ENCODE data around the gene KLHL25. TPM values are rescaled to one million over a fixed set of nuclear protein-coding genes. Genes with fewer than 3 reads are reported as not detected.

Gene KLHL25
- total and polyA plus RNA-seq, 2 of the 13 experiments (the other 11 are each of a cell fraction or from before 2014, with no cell fraction given) = 3.7 to 8.2 TPM

GRCh38 chr15:85755471-85755870, 39.3 kb downstream of the KLHL25 start:
- TF ChIP-seq ARNT (IDR thresholded peaks at IDR 0.05) = no peak
- no peak for TF ChIP-seq TCF7 (IDR thresholded peaks at IDR 0.05; ENCODE audit: low read depth)
- no peak for TF ChIP-seq ARID4A (CRISPR knock-in tag; IDR thresholded peaks at IDR 0.05; ENCODE audit: borderline replicate concordance)
- TF ChIP-seq, protein P1, sequence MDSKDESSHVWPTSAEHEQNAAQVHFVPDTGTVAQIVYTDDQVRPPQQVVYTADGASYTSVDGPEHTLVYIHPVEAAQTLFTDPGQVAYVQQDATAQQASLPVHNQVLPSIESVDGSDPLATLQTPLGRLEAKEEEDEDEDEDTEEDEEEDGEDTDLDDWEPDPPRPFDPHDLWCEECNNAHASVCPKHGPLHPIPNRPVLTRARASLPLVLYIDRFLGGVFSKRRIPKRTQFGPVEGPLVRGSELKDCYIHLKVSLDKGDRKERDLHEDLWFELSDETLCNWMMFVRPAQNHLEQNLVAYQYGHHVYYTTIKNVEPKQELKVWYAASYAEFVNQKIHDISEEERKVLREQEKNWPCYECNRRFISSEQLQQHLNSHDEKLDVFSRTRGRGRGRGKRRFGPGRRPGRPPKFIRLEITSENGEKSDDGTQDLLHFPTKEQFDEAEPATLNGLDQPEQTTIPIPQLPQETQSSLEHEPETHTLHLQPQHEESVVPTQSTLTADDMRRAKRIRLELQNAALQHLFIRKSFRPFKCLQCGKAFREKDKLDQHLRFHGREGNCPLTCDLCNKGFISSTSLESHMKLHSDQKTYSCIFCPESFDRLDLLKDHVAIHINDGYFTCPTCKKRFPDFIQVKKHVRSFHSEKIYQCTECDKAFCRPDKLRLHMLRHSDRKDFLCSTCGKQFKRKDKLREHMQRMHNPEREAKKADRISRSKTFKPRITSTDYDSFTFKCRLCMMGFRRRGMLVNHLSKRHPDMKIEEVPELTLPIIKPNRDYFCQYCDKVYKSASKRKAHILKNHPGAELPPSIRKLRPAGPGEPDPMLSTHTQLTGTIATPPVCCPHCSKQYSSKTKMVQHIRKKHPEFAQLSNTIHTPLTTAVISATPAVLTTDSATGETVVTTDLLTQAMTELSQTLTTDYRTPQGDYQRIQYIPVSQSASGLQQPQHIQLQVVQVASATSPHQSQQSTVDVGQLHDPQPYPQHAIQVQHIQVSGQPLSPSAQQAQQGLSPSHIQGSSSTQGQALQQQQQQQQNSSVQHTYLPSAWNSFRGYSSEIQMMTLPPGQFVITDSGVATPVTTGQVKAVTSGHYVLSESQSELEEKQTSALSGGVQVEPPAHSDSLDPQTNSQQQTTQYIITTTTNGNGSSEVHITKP (CRISPR knock-in tag; IDR thresholded peaks at IDR 0.05; ENCODE audit: low read depth) = no peak
- TF ChIP-seq ZBTB3 (CRISPR knock-in tag; IDR thresholded peaks at IDR 0.05; ENCODE audit: borderline replicate concordance, low read depth) = no peak
- no peak for TF ChIP-seq ZNF550 (CRISPR knock-in tag; IDR thresholded peaks at IDR 0.05; ENCODE audit: borderline replicate concordance)
- no peak for TF ChIP-seq HOXA3 (CRISPR knock-in tag; IDR thresholded peaks at IDR 0.05)
- TF ChIP-seq, protein P2, sequence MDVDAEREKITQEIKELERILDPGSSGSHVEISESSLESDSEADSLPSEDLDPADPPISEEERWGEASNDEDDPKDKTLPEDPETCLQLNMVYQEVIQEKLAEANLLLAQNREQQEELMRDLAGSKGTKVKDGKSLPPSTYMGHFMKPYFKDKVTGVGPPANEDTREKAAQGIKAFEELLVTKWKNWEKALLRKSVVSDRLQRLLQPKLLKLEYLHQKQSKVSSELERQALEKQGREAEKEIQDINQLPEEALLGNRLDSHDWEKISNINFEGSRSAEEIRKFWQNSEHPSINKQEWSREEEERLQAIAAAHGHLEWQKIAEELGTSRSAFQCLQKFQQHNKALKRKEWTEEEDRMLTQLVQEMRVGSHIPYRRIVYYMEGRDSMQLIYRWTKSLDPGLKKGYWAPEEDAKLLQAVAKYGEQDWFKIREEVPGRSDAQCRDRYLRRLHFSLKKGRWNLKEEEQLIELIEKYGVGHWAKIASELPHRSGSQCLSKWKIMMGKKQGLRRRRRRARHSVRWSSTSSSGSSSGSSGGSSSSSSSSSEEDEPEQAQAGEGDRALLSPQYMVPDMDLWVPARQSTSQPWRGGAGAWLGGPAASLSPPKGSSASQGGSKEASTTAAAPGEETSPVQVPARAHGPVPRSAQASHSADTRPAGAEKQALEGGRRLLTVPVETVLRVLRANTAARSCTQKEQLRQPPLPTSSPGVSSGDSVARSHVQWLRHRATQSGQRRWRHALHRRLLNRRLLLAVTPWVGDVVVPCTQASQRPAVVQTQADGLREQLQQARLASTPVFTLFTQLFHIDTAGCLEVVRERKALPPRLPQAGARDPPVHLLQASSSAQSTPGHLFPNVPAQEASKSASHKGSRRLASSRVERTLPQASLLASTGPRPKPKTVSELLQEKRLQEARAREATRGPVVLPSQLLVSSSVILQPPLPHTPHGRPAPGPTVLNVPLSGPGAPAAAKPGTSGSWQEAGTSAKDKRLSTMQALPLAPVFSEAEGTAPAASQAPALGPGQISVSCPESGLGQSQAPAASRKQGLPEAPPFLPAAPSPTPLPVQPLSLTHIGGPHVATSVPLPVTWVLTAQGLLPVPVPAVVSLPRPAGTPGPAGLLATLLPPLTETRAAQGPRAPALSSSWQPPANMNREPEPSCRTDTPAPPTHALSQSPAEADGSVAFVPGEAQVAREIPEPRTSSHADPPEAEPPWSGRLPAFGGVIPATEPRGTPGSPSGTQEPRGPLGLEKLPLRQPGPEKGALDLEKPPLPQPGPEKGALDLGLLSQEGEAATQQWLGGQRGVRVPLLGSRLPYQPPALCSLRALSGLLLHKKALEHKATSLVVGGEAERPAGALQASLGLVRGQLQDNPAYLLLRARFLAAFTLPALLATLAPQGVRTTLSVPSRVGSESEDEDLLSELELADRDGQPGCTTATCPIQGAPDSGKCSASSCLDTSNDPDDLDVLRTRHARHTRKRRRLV (CRISPR knock-in tag; IDR thresholded peaks at IDR 0.05) = no peak
- no peak for TF ChIP-seq ZNF75D (CRISPR knock-in tag; IDR thresholded peaks at IDR 0.05; ENCODE audit: borderline replicate concordance)
- H3K79me2 ChIP-seq (ENCODE audit: insufficient read depth, low read length) = no peaks in the 10 kb centered on the region
- intact Hi-C loops (cut with micrococcal nuclease; ENCODE audit: unreplicated experiment) (no loop called here), in situ Hi-C loops (cut with HindIII; ENCODE audit: extremely low pct_ligation_motif_present, low pct_unique_long_range_greater_than_20kb) (no loop called here)
- WGBS (ENCODE audit: low lambda C conversion rate) = 100% methylated on average over 6 of the region's 11 CpGs
- POLR2A ChIA-PET = no interaction called here
- H3K27ac ChIP-seq (ENCODE audit: extremely low read length, insufficient read depth, low read length) = no peak overlapping the region
- H3K9ac ChIP-seq (ENCODE audit: insufficient read depth, low read depth, low read length) = no peak overlapping the region
- H3K27me3 ChIP-seq (ENCODE audit: control insufficient read depth in 1 of 2, insufficient read depth in 2 of 2, low read length in 2 of 2) = no peaks in the 10 kb centered on the region
- no peak overlapping the region for H3K4me3 ChIP-seq (replicated peaks in 1 of 3; ENCODE audit: insufficient read depth in 1 of 3, low read depth in 2 of 3, low read length in 3 of 3)
- ATAC-seq (no peak), FAIRE-seq (no peak), DNase-seq (ENCODE audit: low spot score) (no peak)
- no peaks in the 10 kb centered on the region for H4K20me1 ChIP-seq (ENCODE audit: insufficient read depth, low read length)
- H3K9me3 ChIP-seq (ENCODE audit: low read length) = no peaks in the 10 kb centered on the region
- no peak overlapping the region for H3K4me2 ChIP-seq (ENCODE audit: low read depth, low read length)
- CTCF ChIA-PET (ENCODE audit: low intra/inter-chr PET ratio, low total read pairs) = no interaction called here
- no TSS peak for BruUV-seq (replicated peaks)
- H3K4me1 ChIP-seq (ENCODE audit: insufficient read depth, low read length) = no peaks in the 10 kb centered on the region
- peaks cover 4 to 10% of the 10 kb centered on the region in 2 experiments; a peak in 1 of 5 replicates for H3K36me3 ChIP-seq (replicated peaks in 1 of 2; ENCODE audit: control insufficient read depth in 1 of 2, insufficient read depth in 2 of 2, low read length in 2 of 2)
- H2AFZ ChIP-seq (ENCODE audit: low read length) = no peak overlapping the region

Data from HepG2 (cell line).